Retinal pigment epithelial cell (primary cell): ENCODE measurements around the gene EBP.
"Not testable (repeated sequence)": the region's sequence is repeated elsewhere in the genome, so short reads cannot be mapped to it uniquely, and the experiment has no call there.

Experiments used
- DNase-seq: peaks from one replicate; pipeline ENCODE4 v3.0.0-alpha.2; 2010; ENCODE audit warnings: low read depth
- H3K4me3 ChIP-seq: 2 replicates; pipeline ENCODE4 v1.5.1; 2011; ENCODE audit warnings: mild to moderate bottlenecking, low read length, control low read depth, moderate library complexity
- CTCF ChIP-seq: conservative IDR thresholded peaks from 2 replicates; pipeline ENCODE4 v1.5.1; 2011; ENCODE audit warnings: low read depth, low read length, control low read depth, inconsistent platforms

EBP gene

DNA sequence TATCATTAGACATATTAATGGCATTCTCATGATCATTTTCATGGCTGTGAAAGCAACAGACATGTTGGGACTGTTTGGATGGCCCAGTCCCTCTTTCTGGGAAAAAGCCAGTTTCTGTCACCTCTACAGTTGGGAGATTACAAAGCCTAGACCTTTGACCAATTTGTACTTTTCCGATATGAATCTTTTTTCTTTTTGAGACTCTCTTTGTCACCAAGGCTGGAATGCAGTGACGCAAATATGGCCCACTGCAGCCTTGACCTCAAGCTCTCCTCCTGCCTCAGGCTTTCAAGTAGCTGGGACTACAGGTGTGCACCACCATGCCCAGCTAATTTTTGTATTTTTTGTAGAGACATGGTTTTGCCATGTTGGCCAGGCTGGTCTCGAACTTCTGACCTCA, 27.3 kb downstream of the EBP start:
- no peak overlapping the region for H3K4me3 ChIP-seq
- DNase-seq, result no peak
- TF ChIP-seq CTCF, result no peak

- not testable (repeated sequence) for H3K4me3 ChIP-seq, DNase-seq
Measured at GRCh38 chrX:48555731-48556325, 34.2 kb downstream of the EBP start.

DNA sequence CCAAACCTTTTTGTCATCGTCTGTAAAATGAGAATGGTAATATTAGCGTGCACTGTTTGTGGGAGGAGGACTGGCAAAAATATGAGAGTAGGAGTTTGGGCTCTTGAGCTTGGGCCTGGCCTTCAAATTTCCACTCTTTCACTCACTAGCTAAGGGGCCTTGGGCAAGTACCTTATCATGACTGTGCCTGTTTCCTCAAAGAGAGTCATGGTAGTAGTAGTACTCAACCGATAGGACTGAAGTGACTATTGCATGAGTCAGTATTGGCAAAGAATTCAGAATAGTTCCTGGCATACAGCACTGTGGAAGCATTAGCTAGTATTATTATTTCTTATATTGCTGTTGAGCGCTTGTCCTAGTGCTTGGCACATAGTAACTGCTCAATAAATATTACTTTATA, 36.7 kb downstream of the EBP start:
- TF ChIP-seq CTCF, result no peak
- no peak overlapping the region for H3K4me3 ChIP-seq
- no peak for DNase-seq

GRCh38 chrX:48559636-48560035, 38.0 kb downstream of the EBP start:
- no peak overlapping the region for H3K4me3 ChIP-seq
- TF ChIP-seq CTCF, result no peak
- DNase-seq, result no peak

GRCh38 chrX:48560056-48560455, 38.4 kb downstream of the EBP start:
- TF ChIP-seq CTCF, result no peak
- no peak for DNase-seq
- no peak overlapping the region for H3K4me3 ChIP-seq

DNA sequence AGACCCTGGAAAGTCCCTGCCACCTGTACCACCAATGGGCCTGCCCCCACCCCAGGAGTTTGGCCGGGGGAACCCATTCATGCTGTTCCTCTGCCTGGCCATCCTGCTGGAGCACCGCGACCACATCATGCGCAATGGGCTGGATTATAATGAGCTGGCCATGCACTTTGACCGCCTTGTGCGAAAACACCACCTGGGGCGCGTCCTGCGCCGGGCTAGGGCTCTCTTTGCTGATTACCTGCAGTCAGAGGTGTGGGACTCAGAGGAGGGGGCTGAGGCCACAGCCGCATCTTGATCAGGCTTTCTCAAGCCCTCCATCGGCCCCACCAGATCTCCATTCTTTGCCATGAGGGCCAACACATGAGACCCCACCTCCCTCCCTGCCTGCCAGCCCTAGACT, 39.1 kb downstream of the EBP start:
- no peak for TF ChIP-seq CTCF
- no peak overlapping the region for H3K4me3 ChIP-seq
- no peak for DNase-seq

- TF ChIP-seq CTCF, result no peak
- DNase-seq, result no peak
- H3K4me3 ChIP-seq, result no peak overlapping the region
Measured at GRCh38 chrX:48569958-48570357, 48.4 kb downstream of the EBP start.

DNA sequence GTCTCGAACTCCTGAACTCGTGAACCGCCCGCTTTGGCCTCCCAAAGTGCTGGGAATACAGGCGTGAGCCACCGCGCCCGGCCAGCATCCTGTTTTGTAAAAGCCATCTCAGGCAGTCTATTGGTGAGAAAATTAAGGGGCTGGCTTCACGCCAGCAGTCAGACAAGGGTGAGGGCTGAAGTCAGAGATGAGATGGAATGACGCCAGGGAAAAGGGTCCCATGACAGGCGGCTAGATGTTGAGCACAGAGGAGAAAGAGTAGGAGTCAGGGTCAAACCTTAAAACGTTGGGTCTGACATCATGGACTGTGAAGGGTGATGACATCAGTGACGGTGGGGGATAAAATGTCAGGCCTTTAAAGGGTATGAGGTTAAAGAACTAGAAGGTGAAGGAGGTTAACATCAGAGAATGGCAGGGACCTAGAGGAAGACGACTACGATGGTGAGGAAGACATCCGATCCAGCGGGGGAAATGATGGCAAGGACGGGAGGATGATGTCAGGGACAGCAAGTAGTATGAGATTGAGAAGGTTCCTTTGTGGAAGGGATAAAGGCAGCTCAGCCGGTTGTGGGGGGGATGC, 52.2 kb downstream of the EBP start:
- DNase-seq, result no peak
- TF ChIP-seq CTCF, result no peak
- H3K4me3 ChIP-seq, result peak overlapping the region; percentile 71
